ENCODE measurements around the gene F13B.

Gene F13B

DNA sequence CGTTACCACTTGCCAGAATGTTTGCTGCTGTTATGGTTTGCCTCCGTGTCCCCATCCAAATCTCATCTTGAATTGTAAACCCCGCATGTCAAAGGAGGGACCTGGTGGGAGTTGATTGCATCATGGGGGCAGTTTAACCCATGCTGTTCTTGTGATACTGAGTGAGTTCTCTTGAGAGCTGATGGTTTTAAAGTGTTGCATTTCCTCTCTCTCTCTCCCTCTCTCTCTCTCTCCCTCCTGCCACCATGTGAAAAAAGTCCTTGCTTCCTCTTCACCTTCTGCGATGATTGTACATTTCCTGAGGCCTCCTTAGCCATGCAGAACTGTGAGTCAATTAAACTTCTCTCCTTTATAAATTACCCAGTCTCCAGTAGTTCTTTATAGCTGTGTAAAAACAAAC lies 45.3 kb downstream of the F13B start:
- Histone ChIP-seq H3K9me3 (ENCODE audit: insufficient read depth, low read depth, low read length) (no peaks in the 10 kb centered on the region), H3K27me3 (ENCODE audit: insufficient read depth, low read length, poor library complexity, severe bottlenecking) (no peaks in the 10 kb centered on the region), H3K9ac (ENCODE audit: low read depth, low read length, poor library complexity, severe bottlenecking) (no peak overlapping the region), H4K20me1 (ENCODE audit: insufficient read depth, low read length, poor library complexity, severe bottlenecking) (no peaks in the 10 kb centered on the region), H3K9me2 (replicated peaks; ENCODE audit: low read depth, low read length) (no peaks in the 10 kb centered on the region), H3F3A (ENCODE audit: low read depth) (no peaks in the 10 kb centered on the region), H3K4me2 (ENCODE audit: low read depth, low read length, poor library complexity, severe bottlenecking) (peak overlapping the region; percentile 43), H3K79me2 (ENCODE audit: insufficient read depth, low read length) (no peaks in the 10 kb centered on the region), H2AFZ (ENCODE audit: low read length) (peak overlapping the region; percentile 54), H3K4me3 (ENCODE audit: low read length, poor library complexity, severe bottlenecking) (no peak overlapping the region), H3K4me1 (ENCODE audit: insufficient read depth, low read length, poor library complexity, severe bottlenecking) (peaks cover 10% of the 10 kb centered on the region), H3K36me3 (ENCODE audit: insufficient read depth, low read length) (no peaks in the 10 kb centered on the region)
- no peak for TF ChIP-seq EZH2phosphoT487 (IDR thresholded peaks at IDR 0.05; ENCODE audit: borderline replicate concordance)
- TF ChIP-seq, protein P1, sequence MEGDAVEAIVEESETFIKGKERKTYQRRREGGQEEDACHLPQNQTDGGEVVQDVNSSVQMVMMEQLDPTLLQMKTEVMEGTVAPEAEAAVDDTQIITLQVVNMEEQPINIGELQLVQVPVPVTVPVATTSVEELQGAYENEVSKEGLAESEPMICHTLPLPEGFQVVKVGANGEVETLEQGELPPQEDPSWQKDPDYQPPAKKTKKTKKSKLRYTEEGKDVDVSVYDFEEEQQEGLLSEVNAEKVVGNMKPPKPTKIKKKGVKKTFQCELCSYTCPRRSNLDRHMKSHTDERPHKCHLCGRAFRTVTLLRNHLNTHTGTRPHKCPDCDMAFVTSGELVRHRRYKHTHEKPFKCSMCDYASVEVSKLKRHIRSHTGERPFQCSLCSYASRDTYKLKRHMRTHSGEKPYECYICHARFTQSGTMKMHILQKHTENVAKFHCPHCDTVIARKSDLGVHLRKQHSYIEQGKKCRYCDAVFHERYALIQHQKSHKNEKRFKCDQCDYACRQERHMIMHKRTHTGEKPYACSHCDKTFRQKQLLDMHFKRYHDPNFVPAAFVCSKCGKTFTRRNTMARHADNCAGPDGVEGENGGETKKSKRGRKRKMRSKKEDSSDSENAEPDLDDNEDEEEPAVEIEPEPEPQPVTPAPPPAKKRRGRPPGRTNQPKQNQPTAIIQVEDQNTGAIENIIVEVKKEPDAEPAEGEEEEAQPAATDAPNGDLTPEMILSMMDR (conservative IDR thresholded peaks at IDR 0.05; ENCODE audit: low read length): no peak

DNA sequence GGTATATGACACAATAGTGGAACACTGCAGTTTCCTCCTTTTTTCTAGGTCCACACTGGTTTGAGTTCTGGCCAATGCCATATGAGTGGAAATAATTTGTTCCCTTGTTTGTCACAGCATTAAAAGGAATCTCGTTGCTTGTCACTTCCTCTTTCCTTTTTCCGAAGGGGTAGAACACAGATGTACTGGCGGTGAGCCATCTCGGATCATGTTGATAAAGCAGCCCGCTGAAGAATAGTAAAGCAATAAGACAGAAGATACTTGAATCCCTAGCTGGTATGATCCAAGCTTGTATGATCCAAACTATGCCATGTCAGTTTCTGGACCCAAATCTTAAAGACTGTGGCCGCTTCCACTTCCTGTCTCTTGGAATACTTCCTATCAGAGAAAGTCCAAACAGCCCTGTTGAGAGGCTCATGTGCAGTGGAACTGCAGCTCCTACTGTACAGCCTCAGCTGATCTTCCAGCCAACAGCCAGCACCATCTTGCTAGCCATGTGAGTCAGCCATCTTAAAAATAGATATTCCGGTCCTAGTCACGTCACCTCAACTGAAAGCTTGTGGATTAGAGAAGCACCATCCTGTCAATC lies 49.4 kb downstream of the F13B start:
- no peaks in the 10 kb centered on the region for H3F3A ChIP-seq (ENCODE audit: low read depth)
- H3K9ac ChIP-seq (ENCODE audit: low read depth, low read length, poor library complexity, severe bottlenecking): no peak overlapping the region
- H4K20me1 ChIP-seq (ENCODE audit: insufficient read depth, low read length, poor library complexity, severe bottlenecking): no peaks in the 10 kb centered on the region
- peaks cover 10% of the 10 kb centered on the region for H3K4me1 ChIP-seq (ENCODE audit: insufficient read depth, low read length, poor library complexity, severe bottlenecking)
- TF ChIP-seq, protein P1 (conservative IDR thresholded peaks at IDR 0.05; ENCODE audit: low read length): no peak
- no peak for TF ChIP-seq EZH2phosphoT487 (IDR thresholded peaks at IDR 0.05; ENCODE audit: borderline replicate concordance)
- H3K4me2 ChIP-seq (ENCODE audit: low read depth, low read length, poor library complexity, severe bottlenecking): no peak overlapping the region
- H3K9me3 ChIP-seq (ENCODE audit: insufficient read depth, low read depth, low read length): no peaks in the 10 kb centered on the region
- H2AFZ ChIP-seq (ENCODE audit: low read length): no peak overlapping the region
- no peaks in the 10 kb centered on the region for H3K79me2 ChIP-seq (ENCODE audit: insufficient read depth, low read length)
- no peak overlapping the region for H3K4me3 ChIP-seq (ENCODE audit: low read length, poor library complexity, severe bottlenecking)
- no peaks in the 10 kb centered on the region for H3K36me3 ChIP-seq (ENCODE audit: insufficient read depth, low read length)
- no peaks in the 10 kb centered on the region for H3K9me2 ChIP-seq (replicated peaks; ENCODE audit: low read depth, low read length)
- H3K27me3 ChIP-seq (ENCODE audit: insufficient read depth, low read length, poor library complexity, severe bottlenecking): no peaks in the 10 kb centered on the region

DNA sequence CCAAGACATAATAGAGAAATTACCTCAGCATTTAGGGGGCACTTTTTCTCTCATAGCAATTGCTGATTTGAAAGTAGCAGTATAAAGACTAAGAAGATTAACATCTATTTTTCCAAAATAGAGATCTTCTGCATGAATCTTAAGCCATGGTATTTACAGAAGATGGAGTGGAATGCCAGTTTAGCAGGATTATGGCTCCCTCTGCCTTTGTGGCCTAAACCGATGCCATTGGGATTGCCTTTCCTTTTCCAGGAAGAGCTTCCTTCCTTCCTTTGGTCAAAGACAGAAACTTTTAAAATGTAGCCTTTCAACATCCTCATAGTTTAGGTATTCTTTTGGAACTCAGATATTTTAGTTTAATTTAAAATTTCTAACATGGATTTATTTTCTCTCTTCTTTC lies 50.3 kb downstream of the F13B start:
- H3K4me3 ChIP-seq (ENCODE audit: low read length, poor library complexity, severe bottlenecking): no peak overlapping the region
- no peaks in the 10 kb centered on the region for H4K20me1 ChIP-seq (ENCODE audit: insufficient read depth, low read length, poor library complexity, severe bottlenecking)
- H3K36me3 ChIP-seq (ENCODE audit: insufficient read depth, low read length): no peaks in the 10 kb centered on the region
- no peak overlapping the region for H3K4me2 ChIP-seq (ENCODE audit: low read depth, low read length, poor library complexity, severe bottlenecking)
- H2AFZ ChIP-seq (ENCODE audit: low read length): no peak overlapping the region
- H3K27me3 ChIP-seq (ENCODE audit: insufficient read depth, low read length, poor library complexity, severe bottlenecking): no peaks in the 10 kb centered on the region
- no peaks in the 10 kb centered on the region for H3K9me2 ChIP-seq (replicated peaks; ENCODE audit: low read depth, low read length)
- TF ChIP-seq EZH2phosphoT487 (IDR thresholded peaks at IDR 0.05; ENCODE audit: borderline replicate concordance): no peak
- TF ChIP-seq, protein P1 (conservative IDR thresholded peaks at IDR 0.05; ENCODE audit: low read length): no peak
- H3K79me2 ChIP-seq (ENCODE audit: insufficient read depth, low read length): no peaks in the 10 kb centered on the region
- no peaks in the 10 kb centered on the region for H3K9me3 ChIP-seq (ENCODE audit: insufficient read depth, low read depth, low read length)
- H3K9ac ChIP-seq (ENCODE audit: low read depth, low read length, poor library complexity, severe bottlenecking): no peak overlapping the region
- no peaks in the 10 kb centered on the region for H3F3A ChIP-seq (ENCODE audit: low read depth)
- H3K4me1 ChIP-seq (ENCODE audit: insufficient read depth, low read length, poor library complexity, severe bottlenecking): peaks cover 4% of the 10 kb centered on the region
